Upper lobe of left lung (tissue), 4 donors: Measurements from ENCODE around the gene PRDM2.

Experiments used
- EP300 ChIP-seq, 4 donors: sonication (generic); formaldehyde crosslinking; IDR thresholded peaks; one replicate each; pipeline ENCODE4 v1.5.1; 2017; ENCODE audit warnings: antibody characterized with exemption in 4 of 4, control low read depth in 2 of 4
- POLR2A ChIP-seq, 4 donors: fragments of 450-650 bp; IDR thresholded peaks; one replicate each; pipeline ENCODE4 v1.5.1; 2016 to 2017; ENCODE audit warnings: antibody characterized with exemption in 4 of 4, mild to moderate bottlenecking in 2 of 4
- POLR2AphosphoS5 ChIP-seq, 2 donors: sonication (generic); formaldehyde crosslinking; IDR thresholded peaks; one replicate each; pipeline ENCODE4 v1.5.1; 2017; ENCODE audit warnings: antibody characterized with exemption in 2 of 2
- TF ChIP-seq, protein P1 (sequence below), 6 experiments: fragments of 450-650 bp in 4 of 6; fragments of 200-600 bp in 2 of 6; sonication (generic) in 2 of 6; IDR thresholded peaks; one replicate each; pipeline ENCODE4 v1.5.1; 2016 to 2019; ENCODE audit warnings: antibody characterized with exemption in 6 of 6

DNA sequence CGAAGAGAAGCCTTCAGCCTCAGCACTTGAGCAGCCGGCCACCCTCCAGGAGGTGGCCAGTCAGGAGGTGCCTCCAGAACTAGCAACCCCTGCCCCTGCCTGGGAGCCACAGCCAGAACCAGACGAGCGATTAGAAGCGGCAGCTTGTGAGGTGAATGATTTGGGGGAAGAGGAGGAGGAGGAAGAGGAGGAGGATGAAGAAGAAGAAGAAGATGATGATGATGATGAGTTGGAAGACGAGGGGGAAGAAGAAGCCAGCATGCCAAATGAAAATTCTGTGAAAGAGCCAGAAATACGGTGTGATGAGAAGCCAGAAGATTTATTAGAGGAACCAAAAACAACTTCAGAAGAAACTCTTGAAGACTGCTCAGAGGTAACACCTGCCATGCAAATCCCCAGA lies 78.4 kb downstream of the PRDM2 start:
- TF ChIP-seq EP300 (IDR thresholded peaks at IDR 0.05), result no peak
- TF ChIP-seq, protein P1, sequence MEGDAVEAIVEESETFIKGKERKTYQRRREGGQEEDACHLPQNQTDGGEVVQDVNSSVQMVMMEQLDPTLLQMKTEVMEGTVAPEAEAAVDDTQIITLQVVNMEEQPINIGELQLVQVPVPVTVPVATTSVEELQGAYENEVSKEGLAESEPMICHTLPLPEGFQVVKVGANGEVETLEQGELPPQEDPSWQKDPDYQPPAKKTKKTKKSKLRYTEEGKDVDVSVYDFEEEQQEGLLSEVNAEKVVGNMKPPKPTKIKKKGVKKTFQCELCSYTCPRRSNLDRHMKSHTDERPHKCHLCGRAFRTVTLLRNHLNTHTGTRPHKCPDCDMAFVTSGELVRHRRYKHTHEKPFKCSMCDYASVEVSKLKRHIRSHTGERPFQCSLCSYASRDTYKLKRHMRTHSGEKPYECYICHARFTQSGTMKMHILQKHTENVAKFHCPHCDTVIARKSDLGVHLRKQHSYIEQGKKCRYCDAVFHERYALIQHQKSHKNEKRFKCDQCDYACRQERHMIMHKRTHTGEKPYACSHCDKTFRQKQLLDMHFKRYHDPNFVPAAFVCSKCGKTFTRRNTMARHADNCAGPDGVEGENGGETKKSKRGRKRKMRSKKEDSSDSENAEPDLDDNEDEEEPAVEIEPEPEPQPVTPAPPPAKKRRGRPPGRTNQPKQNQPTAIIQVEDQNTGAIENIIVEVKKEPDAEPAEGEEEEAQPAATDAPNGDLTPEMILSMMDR (IDR thresholded peaks at IDR 0.05), result no peak
- no peak for TF ChIP-seq POLR2AphosphoS5 (IDR thresholded peaks at IDR 0.05)
- TF ChIP-seq POLR2A (IDR thresholded peaks at IDR 0.05), result no peak
